ENCODE results near the gene EXD2.
"Not testable (repeated sequence)": the region's sequence is repeated elsewhere in the genome, so short reads cannot be mapped to it uniquely, and the experiment has no call there.

EXD2 gene

DNA sequence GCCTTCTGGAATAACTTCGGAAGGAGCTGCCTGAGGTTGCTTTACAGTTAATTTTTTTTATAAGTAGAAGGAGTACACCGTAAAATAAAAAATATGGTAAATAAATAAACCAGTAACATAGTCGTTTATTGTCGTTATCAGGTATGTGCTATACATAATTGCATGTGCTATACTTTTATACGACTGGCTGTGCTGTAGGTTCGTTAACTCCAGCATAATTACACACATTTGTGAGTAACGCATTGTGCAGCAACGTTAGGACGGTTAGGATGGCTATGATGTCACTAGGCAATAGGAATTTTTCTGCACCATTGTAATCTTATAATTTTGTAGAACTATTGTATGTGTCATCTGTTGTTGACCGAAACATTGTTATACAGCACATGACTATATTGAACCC, 8.5 kb downstream of the EXD2 start:
- no peak for DNase-seq (ENCODE audit: low read depth in 1 of 2, low spot score in 1 of 2)

DNA sequence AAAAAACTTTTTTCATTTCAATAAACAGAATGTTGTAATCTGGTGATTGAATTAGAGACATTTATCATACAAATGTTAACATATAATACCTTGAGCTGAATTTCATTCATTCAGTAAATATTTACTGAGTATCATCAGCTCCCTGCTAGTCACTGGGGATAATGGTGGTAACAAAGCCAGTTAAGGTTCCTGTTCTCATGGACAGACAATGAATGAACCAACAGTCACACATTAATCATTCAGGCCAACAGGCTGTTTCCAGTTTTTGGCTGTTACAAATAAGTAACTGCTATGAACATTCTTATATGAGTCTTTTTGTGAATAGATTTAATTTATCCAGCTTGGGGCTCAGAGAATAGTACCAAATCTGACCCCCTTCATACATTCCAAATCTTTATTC, 13.5 kb downstream of the EXD2 start:
- DNase-seq (ENCODE audit: low read depth in 1 of 2, low spot score in 1 of 2): no peak

DNA sequence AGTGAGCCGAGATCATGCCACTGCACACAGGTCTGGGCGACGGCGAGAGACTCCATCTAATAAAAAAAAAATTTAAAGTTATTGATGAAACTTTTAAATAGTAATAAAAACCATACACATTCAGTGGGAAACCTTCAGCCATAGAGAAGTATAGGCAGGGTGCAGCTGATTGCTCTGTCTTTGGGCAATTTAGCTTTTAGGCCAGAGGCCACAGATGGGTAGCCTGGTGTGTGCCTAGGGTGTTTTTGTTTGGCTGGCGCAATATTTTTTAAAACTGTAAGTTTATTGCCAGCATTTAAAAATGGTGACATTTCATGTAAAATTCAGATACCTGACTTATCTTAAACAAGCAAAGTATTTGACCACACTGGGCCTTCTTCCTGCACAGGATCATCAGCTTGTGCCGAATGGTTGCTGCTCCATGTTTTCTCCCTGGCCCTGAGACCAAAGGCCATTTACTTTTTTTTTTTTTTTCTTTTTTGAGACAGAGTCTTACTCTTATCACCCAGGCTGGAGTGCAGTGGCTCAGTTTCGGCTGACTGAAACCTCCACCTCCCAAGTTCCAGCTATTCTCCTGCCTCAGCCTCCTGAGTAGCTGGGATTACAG, 16.2 kb downstream of the EXD2 start:
- DNase-seq (ENCODE audit: low read depth in 1 of 2, low spot score in 1 of 2): no peak

DNA sequence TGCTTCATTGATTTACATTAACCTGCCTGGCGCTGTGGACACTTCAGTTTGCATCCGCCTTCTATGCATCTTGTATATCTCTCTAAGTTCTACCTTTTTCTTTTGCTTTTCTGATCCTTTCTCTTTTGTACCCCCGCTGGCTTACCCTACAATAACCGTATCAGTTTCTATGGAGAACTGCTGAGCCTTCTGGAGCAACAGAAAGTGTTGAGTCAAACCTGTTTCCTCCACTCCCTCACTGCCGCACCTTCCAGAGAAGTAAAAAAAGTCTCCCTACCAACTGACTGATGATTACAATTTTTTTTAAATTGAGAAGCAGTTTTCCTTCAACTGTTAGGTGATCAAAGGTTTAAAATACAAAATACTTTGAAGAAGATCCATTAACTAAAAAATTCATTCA, 17.4 kb downstream of the EXD2 start:
- no peak for DNase-seq (ENCODE audit: low read depth in 1 of 2, low spot score in 1 of 2)

DNA sequence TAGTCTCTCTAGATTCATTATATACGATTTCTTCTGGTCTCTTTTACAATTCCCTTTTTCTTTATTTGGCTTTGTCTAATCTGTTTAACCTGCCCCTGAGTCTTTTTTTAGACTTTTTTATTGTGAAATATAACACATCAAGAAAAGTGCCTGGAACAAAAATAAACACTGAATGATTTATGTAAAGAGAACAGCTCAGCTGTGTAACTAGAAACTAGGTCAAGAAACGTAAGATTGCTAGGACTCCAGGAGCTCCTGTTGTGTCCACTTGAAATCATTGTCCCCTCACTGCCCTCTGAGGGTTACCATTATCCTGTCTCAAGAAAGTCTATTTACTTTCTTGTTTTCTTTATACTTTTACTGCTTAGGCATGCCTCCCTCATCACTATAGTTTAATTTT, 23.1 kb downstream of the EXD2 start:
- no peak for DNase-seq (ENCODE audit: low read depth in 1 of 2, low spot score in 1 of 2)

DNA sequence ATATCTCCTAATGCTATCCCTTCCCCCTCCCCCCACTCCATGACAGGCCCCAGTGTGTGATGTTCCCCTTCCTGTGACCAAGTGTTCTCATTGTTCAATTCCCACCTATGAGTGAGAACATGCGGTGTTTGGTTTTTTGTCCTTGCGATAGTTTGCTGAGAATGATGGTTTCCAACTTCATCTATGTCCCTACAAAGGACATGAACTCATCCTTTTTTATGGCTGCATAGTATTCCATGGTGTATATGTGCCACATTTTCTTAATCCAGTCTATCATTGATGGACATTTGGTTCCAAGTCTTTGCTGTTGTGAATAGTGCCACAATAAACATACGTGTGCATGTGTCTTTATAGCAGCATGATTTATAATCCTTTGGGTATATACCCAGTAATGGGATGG, 26.4 kb downstream of the EXD2 start:
- DNase-seq (ENCODE audit: low read depth in 1 of 2, low spot score in 1 of 2): not testable (repeated sequence)

DNA sequence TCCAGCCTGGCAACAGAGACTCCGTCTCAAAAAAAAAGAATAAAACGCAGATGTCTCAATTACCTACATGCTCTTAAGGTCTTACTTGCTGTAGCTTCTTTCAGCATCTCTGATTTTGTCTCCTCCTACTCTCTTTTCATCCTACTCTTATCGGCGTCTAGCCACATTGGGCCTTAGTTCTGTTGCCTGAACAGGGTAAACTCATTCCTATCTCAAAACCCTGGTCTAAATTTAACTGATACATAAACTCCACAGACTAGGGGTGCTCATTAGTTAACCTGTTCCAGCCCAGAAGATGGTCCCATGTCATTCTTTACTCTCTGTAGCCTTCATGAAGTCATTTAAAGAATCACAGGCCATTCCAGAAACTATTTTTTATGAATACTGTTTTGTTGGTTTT, 33.6 kb downstream of the EXD2 start:
- DNase-seq (ENCODE audit: low read depth in 1 of 2, low spot score in 1 of 2): no peak

DNA sequence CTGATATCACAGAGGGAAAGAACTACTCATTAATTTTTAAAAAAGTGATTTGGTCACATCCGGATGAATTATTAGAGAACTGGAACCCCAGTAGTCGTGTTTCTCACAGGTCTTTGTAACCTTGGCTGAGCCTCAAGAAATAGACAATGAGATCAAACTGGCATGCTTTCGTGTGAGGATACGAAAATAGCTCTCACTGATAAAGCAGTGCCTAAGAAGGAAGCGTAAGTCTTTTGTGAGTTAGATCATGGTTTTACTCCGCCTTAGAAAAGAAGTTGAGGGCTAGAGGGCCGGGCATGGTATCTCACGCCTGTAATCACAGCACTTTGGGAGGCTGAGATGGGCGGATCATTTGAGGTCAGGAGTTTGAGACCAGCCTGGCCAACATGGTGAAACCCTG, 34.9 kb downstream of the EXD2 start:
- no peak for DNase-seq (ENCODE audit: low read depth in 1 of 2, low spot score in 1 of 2)

DNA sequence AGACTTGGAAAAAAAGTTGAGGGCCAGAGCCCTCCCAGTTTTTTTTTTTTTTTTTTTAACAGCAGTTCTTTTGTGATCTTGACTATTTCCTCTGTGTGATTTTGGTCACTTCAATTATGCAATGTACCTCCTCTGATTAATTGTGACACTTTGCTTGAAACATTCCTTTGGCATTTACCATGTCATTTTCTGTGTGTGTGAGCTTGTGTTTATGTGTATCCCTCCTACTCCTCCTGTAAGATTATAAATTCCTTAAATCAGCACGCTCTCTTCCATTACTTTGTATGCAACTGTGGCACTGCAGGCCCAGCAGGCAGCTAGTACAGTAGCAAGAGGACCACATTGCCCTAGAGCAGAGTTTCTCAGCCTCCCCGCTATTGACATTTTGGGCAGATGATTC, 35.4 kb downstream of the EXD2 start:
- DNase-seq (ENCODE audit: low read depth in 1 of 2, low spot score in 1 of 2): no peak

DNA sequence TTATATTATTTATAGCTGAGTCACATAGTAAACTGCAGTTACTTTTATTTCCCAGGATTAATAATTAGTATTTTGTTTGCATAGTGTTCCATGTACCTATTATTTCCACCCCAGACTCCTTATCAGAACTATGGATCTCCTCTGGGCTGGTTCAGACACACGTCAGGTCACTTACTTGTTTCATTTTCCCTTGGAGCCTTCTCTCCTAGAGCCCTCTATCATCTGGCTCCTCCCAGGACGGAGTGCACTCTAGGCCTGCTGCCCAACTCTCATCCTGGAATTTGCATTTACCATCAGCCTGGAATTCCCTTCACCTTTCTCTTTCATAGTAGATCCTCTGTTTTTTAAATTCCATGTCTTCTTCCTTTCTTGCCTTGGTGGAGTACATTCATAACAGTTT, 40.2 kb downstream of the EXD2 start:
- no peak for DNase-seq (ENCODE audit: low read depth in 1 of 2, low spot score in 1 of 2)

DNA sequence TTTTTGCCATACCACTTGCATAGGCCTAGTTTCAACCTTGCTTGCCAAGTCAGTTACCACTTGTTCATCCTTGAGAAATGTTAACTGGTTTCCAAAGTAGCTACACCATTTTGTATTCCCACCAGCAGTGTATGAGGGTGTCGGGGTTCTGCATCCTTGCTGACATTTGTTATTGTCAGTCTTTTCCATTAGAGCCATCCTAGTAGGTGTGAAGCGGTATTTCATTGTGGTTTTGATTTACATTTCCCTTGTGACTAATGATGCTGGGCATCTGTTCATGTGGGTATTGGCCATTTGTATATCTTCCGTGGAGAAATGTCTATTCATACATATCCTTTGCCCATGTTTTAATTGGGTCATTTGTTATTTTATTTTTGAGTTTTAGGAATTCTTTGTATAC, 41.1 kb downstream of the EXD2 start:
- no peak for DNase-seq (ENCODE audit: low read depth in 1 of 2, low spot score in 1 of 2)

DNA sequence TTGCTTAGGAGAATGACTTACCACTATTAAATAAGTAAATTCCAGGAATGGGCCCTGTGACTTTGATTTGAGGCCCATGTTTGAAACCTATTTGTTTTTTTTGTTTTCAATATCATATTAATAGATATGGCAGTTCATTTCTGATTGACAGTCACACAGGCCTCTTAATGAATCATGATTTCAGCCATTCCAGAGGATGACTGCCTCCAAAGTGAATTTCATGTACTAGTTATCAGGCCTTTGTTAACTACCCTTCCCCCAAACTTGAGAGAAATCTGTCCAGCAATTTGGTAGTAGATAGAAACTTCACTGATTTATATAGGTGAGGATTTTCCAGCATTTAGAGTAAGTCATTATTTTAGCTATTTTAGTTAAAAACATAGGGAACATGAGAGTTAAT, 42.8 kb downstream of the EXD2 start:
- no peak for DNase-seq (ENCODE audit: low read depth in 1 of 2, low spot score in 1 of 2)

DNA sequence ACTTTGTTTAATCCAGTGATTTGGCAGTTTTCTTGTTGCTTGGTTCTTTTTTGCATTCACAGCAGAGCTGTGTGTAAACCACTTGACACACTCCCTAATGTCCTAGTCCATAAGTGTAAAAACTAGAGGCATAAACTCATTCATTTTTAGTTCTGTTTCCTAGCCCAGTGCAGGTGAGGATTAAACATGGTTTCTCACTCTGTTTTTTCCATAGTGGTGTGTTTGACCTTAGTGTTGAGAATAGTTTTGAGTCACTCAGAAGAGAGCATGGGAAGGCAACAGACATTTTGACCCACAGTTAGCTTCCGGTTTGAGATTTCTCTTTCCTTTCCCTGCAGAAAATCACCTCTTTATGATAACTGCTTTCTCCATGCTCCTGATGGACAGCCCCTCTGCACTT, 44.4 kb downstream of the EXD2 start:
- no peak for DNase-seq (ENCODE audit: low read depth in 1 of 2, low spot score in 1 of 2)

DNA sequence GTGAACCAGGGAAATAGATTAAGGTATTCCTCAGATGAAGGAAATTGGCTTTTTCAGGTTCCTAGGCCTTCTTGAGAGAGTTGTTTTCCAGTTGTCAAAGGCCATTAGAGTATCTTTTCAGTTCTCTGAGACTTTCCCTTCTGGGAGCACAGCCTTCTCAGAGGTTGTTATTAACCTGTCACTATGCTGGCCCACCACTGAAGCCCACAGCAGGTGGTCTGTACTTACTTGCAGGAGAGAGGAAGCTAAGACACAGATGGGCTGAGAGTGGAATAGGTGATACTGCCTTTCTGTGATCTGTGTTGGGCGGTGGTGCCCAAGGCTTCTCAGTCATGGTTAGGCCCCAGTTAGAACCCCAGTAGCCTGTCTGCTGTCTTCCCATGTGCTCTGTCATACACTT, 45.8 kb downstream of the EXD2 start:
- no peak for DNase-seq (ENCODE audit: low read depth in 1 of 2, low spot score in 1 of 2)

DNA sequence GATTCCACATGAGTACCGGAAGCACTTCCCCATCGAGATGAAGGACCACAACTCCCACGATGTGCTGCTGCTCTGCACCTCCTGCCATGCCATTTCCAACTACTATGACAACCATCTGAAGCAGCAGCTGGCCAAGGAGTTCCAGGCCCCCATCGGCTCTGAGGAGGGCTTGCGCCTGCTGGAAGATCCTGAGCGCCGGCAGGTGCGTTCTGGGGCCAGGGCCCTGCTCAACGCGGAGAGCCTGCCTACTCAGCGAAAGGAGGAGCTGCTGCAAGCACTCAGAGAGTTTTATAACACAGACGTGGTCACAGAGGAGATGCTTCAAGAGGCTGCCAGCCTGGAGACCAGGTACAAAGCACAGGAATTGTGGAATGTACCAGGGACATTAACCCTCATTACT, 46.3 kb downstream of the EXD2 start:
- DNase-seq (ENCODE audit: low read depth in 1 of 2, low spot score in 1 of 2): no peak

DNA sequence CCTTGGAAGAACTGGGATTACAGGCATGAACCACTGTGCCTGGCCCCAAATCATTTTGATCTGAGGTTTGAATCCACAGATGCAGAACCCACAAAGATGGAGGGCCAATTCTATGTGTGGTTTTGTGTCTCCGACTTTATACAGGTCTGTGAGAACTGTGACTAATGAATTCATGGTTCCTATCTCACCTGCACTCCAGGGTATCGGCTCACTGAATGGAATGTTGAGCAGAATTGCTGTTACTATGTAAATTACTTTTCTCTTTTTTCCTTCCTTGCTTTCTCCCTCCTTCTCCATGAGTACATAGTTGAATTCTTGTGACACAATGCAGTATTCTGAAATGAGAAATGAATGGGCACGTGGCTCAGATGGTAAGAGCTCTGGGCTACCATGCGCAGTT, 47.6 kb downstream of the EXD2 start:
- no peak for DNase-seq (ENCODE audit: low read depth in 1 of 2, low spot score in 1 of 2)

DNA sequence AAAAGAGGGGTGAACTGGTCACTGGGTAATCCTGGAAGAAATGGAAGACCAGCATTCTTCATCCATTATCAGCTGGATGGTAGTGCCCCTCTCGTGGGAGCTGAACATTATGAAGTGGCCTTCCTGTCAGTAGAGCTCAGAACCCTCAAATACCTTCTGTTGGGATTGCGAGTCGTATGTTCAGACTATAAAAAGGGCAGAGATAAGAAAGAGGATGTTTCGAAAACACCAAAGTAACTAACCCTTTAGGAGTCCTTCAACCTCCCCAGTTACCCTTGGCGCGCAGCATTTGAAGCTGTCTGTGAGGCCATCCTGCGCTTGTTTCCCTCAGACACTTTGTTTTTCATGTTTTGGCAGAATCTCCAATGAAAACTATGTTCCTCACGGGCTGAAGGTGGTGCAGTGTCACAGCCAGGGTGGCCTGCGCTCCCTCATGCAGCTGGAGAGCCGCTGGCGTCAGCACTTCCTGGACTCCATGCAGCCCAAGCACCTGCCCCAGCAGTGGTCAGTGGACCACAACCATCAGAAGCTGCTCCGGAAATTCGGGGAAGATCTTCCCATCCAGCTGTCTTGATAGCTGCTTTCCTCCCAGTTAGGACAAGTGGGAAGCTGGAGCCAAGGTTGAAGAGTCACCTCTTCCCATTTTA, 49.4 kb downstream of the EXD2 start:
- DNase-seq (ENCODE audit: low read depth in 1 of 2, low spot score in 1 of 2): no peak

DNA sequence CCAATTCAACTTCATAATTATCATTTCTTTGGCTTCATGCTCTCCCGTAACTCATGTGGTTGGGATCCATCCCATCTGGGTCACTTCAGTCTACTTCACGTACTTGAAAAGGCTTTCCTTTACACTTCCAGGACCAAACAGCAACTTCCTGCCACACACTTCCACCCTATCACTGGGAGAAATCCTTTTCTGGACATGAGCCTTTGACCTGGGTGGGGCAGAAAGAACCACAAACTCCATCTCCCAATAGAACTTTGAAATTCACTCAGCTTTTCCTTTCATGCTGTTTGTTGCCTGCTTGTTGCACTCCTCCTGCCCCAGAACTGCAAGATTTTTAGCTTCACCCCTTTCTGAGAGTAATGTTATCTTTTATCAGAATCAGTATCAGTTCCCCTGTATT, 50.3 kb downstream of the EXD2 start:
- DNase-seq (ENCODE audit: low read depth in 1 of 2, low spot score in 1 of 2): no peak

DNA sequence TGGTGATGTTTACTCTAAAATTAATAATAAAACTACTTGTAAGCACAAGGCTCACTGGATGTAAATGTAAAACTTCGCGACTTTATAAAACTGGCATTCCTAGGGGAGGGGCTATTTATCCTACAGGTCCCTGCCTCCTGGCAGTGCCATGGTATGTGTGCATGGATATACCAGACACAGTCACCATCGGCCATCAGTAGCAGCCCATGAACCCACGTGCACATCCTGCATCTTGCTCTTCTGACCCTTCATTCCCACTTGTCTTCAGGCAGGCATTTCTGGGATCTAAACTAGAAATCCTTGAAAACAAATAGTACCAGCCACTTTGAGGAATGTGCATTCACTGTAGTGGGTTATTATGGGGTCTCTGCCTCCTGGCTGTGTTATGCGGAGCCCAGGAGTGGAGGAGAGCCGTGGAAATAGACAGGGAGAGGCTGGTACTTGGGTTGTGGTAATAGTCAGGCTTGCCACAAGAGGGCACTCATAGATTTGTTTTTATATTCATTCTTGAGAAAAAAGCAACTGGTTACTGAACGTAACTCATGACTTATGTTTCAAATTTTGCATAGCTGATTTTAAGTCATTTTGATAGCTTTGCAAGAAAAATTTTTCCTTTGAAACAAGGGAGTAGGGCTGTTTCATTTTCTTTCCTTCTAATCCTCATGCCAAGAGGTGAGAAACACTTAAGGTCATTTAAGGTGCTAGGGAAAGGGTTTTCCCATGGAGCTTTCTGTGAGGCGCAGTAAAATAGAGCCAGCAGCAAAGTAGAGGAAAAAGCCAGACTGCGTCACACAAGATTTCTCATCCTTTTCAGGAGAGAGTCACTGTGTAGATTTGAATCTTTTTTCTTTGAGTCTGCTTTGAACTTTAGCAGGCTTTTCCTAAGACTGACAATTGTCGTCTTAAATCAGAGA, 51.3 kb downstream of the EXD2 start:
- peak in 1 of 2 donors; percentile 13 for DNase-seq (ENCODE audit: low read depth in 1 of 2, low spot score in 1 of 2)

DNA sequence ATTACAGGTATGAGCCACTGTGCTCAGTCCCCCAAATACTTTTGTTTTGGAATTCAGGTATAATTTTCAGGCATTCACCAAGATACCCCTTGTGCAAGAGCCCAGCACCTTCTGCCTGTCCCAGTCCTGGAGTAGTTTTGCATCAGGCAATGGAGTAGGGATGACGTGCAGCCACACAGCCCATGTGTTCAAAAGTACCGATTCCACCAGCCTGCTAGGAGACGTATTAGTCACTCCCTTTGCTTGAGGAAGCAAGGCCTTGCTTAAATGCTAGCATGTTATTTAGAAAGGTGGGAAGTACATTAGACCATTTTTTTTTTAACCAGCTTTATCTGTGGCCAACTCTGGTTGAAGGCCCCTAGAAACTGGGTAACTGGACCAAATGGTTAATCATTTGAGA, 53.6 kb downstream of the EXD2 start:
- DNase-seq (ENCODE audit: low read depth in 1 of 2, low spot score in 1 of 2): no peak

DNA sequence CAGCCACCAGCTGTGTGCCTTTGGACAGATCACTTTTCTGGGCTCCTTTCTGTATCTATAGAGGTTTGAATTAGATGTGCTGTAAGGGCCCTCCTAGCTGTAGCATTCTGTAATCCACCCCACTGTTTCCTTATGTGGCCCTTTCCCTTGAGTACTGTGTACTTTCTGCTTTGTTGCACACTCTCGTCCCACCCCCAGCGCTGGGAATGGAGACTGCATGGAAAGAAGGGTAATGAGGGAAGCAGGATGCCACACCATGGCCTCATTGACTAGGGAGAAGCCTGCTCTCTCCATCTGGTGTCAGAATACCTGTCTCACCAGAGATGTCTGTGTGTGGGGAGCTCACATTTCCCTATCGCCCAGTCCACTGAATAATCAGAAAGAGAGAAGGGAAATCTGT, 55.0 kb downstream of the EXD2 start:
- no peak for DNase-seq (ENCODE audit: low read depth in 1 of 2, low spot score in 1 of 2)

DNA sequence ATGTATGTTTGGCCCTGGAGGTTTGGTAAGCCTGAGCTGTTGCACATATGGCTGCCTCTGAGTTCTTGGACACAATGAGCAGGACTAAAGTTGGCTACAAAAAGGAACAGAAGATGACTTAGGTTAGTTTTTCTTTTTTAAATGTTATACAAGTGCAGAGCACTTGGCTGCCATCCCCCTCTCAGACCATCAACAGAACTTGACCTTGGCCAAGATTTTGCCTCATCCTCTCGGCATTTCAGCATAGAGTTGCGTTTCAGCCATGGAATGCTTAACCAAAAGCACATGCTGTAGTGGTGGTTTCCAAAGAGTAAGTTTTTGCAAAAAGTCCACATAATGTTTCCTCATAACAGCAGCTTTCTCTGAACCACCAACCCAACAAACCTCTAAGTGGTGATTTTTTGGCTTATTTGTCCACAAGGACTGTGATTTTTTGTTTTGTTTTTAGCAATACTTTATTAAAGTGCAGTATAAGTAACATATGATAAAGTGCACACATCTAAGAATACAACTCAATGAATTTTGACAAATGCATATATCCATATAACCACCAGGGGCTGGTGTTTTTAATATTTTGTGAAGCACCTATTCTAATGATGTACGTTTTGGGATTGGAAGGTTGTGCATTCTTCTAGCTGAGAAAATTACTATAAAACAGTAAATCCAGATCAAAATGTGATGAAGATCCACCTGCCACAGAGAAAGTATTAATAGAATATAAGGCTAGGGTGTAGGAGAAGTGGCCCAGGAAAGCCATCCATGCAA, 56.6 kb downstream of the EXD2 start:
- DNase-seq (ENCODE audit: low read depth in 1 of 2, low spot score in 1 of 2): no peak
